DND-41 (cell line): Measurements from ENCODE around the gene MAL.

Experiments used
- ATAC-seq: fragments of 200-7000 bp; cut with Tn5 transposase; 3 replicates; pipeline ENCODE4 v1.9.1; 2021; ENCODE audit warnings: low read depth; ENCODE audit not compliant: insufficient read depth
- DNase-seq: peaks from one replicate; pipeline ENCODE4 v3.0.0-alpha.2; 2020
- H2AFZ ChIP-seq: 2 replicates; pipeline ENCODE4 v1.6.0; 2012; ENCODE audit warnings: low read depth, low read length
- H3K27ac ChIP-seq: 2 replicates; pipeline ENCODE4 v1.5.1; 2012; ENCODE audit warnings: low read length, inconsistent platforms
- H3K27me3 ChIP-seq: fragments of 200-600 bp; sonication (generic); 2 replicates; pipeline ENCODE4 v1.6.0; 2012; ENCODE audit warnings: low read length, mild to moderate bottlenecking, inconsistent platforms; ENCODE audit not compliant: insufficient read depth, poor library complexity
- H3K36me3 ChIP-seq: 2 replicates; pipeline ENCODE4 v1.5.1; 2012; ENCODE audit warnings: low read length, inconsistent platforms; ENCODE audit not compliant: insufficient read depth
- H3K4me1 ChIP-seq: 2 replicates; pipeline ENCODE4 v1.5.1; 2012; ENCODE audit warnings: mild to moderate bottlenecking, low read length; ENCODE audit not compliant: insufficient read depth
- H3K4me2 ChIP-seq: 2 replicates; pipeline ENCODE4 v1.6.0; 2012; ENCODE audit warnings: mild to moderate bottlenecking, moderate library complexity, low read length, inconsistent platforms; ENCODE audit not compliant: insufficient read depth
- H3K4me3 ChIP-seq, 2 experiments: fragments of 200-600 bp in 1 of 2; shearing (Covaris generic) in 1 of 2; 2 replicates each; pipeline ENCODE4 v1.5.1; 2012 to 2016; ENCODE audit warnings: inconsistent platforms in 2 of 2, low read length in 2 of 2, mild to moderate bottlenecking in 2 of 2, low read depth in 1 of 2, moderate library complexity in 1 of 2
- H3K79me2 ChIP-seq: 2 replicates; pipeline ENCODE4 v1.6.0; 2012; ENCODE audit warnings: low read length, inconsistent platforms; ENCODE audit not compliant: insufficient read depth
- H3K9ac ChIP-seq: 2 replicates; pipeline ENCODE4 v1.6.0; 2012; ENCODE audit warnings: low read depth, mild to moderate bottlenecking, inconsistent platforms, low read length, moderate library complexity
- H3K9me3 ChIP-seq: 2 replicates; pipeline ENCODE4 v1.5.1; 2012; ENCODE audit warnings: low read length, moderate library complexity, mild to moderate bottlenecking, inconsistent platforms; ENCODE audit not compliant: insufficient read depth, severe bottlenecking
- H4K20me1 ChIP-seq: 2 replicates; pipeline ENCODE4 v1.6.0; 2012; ENCODE audit warnings: low read length; ENCODE audit not compliant: insufficient read depth
- CTCF ChIP-seq: IDR thresholded peaks from 2 replicates; pipeline ENCODE4 v1.5.1; 2012; ENCODE audit warnings: borderline replicate concordance, low read length, moderate library complexity, mild to moderate bottlenecking; ENCODE audit not compliant: poor library complexity, severe bottlenecking; ENCODE audit errors: extremely low read depth
- EZH2 ChIP-seq: IDR thresholded peaks from 3 replicates; pipeline ENCODE4 v1.6.1; 2012; ENCODE audit warnings: borderline replicate concordance, low read depth, mild to moderate bottlenecking, moderate library complexity, low read length, inconsistent platforms; ENCODE audit not compliant: severe bottlenecking

MAL gene

GRCh38 chr2:95079199-95079683 lies 53.7 kb downstream of the MAL start:
- no peak overlapping the region for H3K27ac ChIP-seq
- no peak overlapping the region for H3K4me3 ChIP-seq

GRCh38 chr2:95082477-95082876 lies 57.0 kb downstream of the MAL start:
- no peaks in the 10 kb centered on the region for H3K27me3 ChIP-seq
- H3K36me3 ChIP-seq, result peaks cover 27% of the 10 kb centered on the region
- H2AFZ ChIP-seq, result no peak overlapping the region
- no peaks in the 10 kb centered on the region for H3K9me3 ChIP-seq
- no peak for TF ChIP-seq CTCF
- no peak for TF ChIP-seq EZH2
- H3K4me2 ChIP-seq, result no peak overlapping the region
- no peak overlapping the region for H3K27ac ChIP-seq
- H3K4me1 ChIP-seq, result peaks cover 7% of the 10 kb centered on the region
- H3K9ac ChIP-seq, result no peak overlapping the region
- H4K20me1 ChIP-seq, result no peaks in the 10 kb centered on the region
- H3K79me2 ChIP-seq, result no peaks in the 10 kb centered on the region
- ATAC-seq, result no peak
- no peak for DNase-seq
- no peak overlapping the region for H3K4me3 ChIP-seq

More at GRCh38 chr2:95079199-95079683, 53.7 kb downstream of the MAL start:
- Histone ChIP-seq H2AFZ (no peak overlapping the region), H3K79me2 (peaks cover 15% of the 10 kb centered on the region), H3K4me1 (peaks cover 40% of the 10 kb centered on the region), H3K36me3 (no peaks in the 10 kb centered on the region; the same call in 1 of the 2 replicates), H3K9me3 (no peaks in the 10 kb centered on the region), H3K9ac (no peak overlapping the region), H4K20me1 (no peaks in the 10 kb centered on the region), H3K4me2 (no peak overlapping the region), H3K27me3 (no peaks in the 10 kb centered on the region)
- TF ChIP-seq EZH2, result no peak
- TF ChIP-seq CTCF, result no peak
- no peak for DNase-seq
- no peak for ATAC-seq

- H2AFZ ChIP-seq, result no peak overlapping the region
- TF ChIP-seq EZH2, result no peak
- TF ChIP-seq CTCF, result no peak
- H3K36me3 ChIP-seq, result peaks cover 56% of the 10 kb centered on the region
- no peak for DNase-seq
- H3K79me2 ChIP-seq, result no peaks in the 10 kb centered on the region
- ATAC-seq, result no peak
- no peaks in the 10 kb centered on the region for H3K4me1 ChIP-seq
- no peak overlapping the region for H3K9ac ChIP-seq
- H3K4me2 ChIP-seq, result no peak overlapping the region
- H3K9me3 ChIP-seq, result no peaks in the 10 kb centered on the region
- H3K27ac ChIP-seq, result no peak overlapping the region
- H3K27me3 ChIP-seq, result no peaks in the 10 kb centered on the region
- no peaks in the 10 kb centered on the region for H4K20me1 ChIP-seq
- no peak overlapping the region for H3K4me3 ChIP-seq
These were observed 60.5 kb downstream of the MAL start for GRCh38 chr2:95086017-95086416.

GRCh38 chr2:95087379-95087778 lies 61.9 kb downstream of the MAL start:
- no peaks in the 10 kb centered on the region for H3K4me1 ChIP-seq
- no peaks in the 10 kb centered on the region for H3K79me2 ChIP-seq
- H3K36me3 ChIP-seq, result peaks cover 69% of the 10 kb centered on the region
- H2AFZ ChIP-seq, result no peak overlapping the region
- no peak overlapping the region for H3K9ac ChIP-seq
- no peak for TF ChIP-seq CTCF
- TF ChIP-seq EZH2, result no peak
- no peaks in the 10 kb centered on the region for H3K27me3 ChIP-seq
- no peak overlapping the region for H3K27ac ChIP-seq
- no peaks in the 10 kb centered on the region for H3K9me3 ChIP-seq
- no peak for DNase-seq
- ATAC-seq, result no peak
- no peak overlapping the region for H3K4me3 ChIP-seq
- H4K20me1 ChIP-seq, result peaks cover 9% of the 10 kb centered on the region; the same call in 1 of the 2 replicates
- no peak overlapping the region for H3K4me2 ChIP-seq
